GF-D8 (cell line): ENCODE data around the gene ZNF217.
"Not testable (repeated sequence)": the region's sequence is repeated elsewhere in the genome, so short reads cannot be mapped to it uniquely, and the experiment has no call there.

ENCODE experiments used
- DNase-seq: peaks from one replicate; lab custom pipeline; 2025; lab: John Stamatoyannopoulos, UW

ZNF217 gene

DNA sequence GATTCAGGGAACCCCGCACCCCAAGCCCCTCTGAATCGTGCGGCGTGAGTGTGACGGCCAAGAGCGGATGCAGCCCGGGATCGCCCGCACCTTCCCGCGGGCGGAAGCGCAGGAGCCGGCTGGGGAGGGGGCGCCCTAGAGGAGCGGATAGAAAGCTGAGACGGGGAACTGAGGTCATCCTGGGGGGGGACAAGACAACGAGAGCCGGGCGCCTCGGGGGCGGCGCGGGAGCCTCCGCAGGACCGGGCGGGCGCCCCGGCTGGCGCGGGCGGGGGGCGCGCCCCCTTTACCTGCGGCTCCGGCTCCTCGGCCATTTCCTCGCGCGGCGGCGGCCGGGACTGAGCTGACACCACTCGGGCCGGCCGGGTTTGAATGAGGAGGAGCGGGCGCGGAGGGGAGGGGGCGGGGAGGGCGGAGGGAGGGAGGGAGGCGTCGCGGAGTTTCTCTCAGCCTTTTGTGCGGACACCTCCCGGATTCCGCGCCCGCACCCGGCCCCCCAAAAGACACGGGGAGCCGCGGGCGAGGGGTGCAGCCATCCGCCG is at the start of gene ZNF217:
Gene ZNF217 (minus strand): TSS at position 374 of the 542 bp plus-strand sequence. CDS start 11,013 bp downstream, outside the sequence.
- not testable (repeated sequence) for DNase-seq

DNA sequence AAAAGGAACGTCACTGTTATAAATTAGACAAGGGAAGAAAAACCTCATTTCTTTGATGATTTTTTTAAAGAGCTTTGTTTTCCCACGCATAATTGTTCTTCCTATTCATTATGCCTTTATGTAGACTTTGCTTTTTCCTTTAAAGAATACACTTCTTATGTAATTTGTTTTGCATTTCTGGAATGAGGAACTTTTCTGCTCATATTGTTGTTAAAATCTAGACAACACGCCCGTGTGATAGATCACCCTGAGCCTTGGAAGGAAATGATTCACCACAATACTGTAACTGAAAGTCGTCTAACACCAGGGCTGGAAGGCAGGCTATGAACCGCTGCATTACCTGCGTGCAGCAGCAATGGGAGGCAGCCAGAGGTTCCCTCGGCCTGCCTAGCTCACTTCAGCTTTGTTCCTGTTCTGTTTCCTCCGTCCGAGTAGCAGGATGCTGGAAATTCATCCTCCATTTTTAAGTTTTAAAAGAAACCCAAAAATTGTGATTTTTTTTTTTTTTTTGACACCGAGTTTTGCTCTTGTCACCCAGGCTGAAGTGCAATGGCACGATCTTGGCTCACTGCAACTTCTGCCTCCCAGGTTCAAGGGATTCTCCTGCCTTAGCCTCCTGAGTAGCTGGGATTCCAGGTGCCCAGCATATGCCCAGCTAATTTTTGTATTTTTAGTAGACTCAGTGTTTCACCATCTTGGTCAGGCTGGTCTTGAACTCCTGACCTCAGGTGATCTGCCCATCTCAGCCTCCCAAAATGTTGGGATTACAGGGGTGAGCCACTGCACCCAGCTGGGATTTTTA is 49.6 kb upstream of the ZNF217 start:
- DNase-seq: peak; percentile 84

DNA sequence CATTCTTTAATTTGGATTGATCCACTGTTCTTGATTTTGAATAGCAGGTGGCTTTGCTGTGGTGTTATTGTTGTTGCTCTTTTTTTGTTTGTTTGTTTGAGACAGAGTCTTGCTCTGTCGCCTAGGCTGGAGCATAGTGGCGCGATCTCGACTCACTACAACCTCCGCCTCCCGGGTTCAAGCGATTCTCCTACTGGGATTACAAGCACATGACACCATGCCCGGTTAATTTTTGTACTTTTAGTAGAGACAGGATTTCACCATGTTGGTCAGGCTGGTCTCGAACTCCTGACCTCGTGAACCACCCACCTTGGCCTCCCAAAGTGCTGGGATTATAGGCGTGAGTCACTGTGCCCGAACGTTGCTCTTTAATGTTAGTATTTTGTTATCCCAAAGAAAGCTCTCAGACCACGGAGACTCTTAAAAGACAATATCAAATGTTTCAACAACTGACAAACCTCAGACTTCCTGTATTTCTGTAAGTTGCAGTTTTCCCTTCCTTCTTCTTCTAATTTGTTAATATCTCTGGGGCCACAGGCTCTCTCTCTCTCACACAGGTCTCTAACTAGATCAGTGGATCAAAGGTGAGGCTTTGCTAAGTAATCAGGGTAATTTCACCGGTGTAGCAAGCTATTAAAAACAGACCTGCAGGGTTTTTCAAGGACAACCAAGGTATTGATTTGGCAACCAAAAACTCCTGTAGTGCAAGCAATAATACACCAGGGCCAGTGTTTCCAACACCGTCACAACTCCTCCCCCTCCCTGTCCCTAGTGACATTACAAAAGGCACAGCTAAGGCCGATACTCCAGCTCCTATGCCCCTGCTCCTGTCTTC is 48.8 kb upstream of the ZNF217 start:
- peak; percentile 87 for DNase-seq

DNA sequence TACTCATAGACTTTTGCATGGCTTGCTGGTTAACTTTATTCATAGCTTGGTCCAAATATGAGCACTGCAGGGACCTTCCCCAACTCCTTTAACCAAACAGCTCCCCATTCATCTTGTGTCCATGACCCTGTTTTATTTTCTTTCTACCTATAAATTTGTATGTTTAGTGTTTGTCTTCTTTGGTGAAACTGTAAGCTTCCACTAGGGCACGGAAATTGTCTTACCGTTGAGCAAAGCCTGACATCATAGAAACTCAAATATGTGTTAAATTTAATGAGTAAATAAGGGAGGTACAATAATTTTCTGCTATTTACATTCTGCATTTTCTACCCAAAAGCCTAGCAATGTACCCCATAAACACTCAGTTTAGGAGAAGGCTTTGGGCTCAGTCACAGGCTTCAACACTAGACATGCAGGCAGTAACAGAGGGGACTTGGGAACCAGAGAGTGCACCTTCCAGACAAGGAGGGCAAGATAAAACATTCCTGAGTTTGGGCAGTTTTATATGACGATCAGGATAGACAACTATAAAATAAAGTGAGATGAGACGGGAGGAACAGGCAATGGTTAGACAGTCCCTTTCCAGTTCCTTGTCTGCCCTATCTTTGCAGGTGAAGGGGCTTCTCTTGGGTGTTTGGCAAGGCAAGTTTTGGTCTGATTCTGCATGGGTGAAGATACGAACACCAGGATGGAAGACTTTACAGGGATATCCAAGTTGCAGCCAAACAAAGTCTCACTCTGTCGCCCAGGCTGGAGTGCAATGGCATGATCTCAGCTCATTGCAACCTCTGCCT is 46.2 kb upstream of the ZNF217 start:
- no peak for DNase-seq

DNA sequence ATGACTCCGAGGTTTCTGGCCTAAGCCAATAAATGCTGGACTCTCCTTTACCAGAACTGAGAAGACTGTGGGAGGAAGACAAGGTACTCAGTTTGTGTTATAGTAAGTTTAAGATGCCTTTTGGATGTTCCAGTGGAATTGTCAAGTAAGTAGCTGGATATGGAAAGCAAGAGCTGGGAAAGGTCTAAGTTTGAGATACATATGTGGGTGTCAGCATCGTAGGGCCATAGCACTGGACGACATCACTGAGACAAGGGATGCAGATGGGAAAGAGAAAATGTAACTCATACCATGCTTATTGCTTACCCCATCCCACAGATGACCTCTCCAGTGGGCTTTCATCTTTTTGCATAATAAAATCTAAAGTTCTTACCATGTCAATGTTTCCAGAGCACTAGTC is 45.5 kb upstream of the ZNF217 start:
- no peak for DNase-seq

DNA sequence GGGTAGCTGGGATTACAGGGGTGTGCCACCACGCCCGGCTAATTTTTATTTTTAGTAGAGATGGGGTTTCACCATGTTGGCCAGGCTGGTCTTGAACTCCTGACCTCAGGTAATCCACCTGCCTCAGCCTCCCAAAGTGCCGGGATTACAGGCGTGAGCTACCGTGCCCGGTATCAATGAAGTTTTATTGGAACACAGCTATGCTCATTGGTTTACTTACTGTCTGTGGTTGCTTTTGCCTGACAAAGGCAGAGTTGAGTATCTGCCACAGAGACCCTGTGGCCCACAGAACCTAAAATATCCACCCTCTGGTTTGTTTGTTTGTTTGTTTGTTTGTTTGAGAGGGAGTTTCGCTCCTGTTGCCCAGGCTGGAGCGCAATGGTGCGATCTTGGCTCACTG is 43.7 kb upstream of the ZNF217 start:
- DNase-seq: not testable (repeated sequence)

DNA sequence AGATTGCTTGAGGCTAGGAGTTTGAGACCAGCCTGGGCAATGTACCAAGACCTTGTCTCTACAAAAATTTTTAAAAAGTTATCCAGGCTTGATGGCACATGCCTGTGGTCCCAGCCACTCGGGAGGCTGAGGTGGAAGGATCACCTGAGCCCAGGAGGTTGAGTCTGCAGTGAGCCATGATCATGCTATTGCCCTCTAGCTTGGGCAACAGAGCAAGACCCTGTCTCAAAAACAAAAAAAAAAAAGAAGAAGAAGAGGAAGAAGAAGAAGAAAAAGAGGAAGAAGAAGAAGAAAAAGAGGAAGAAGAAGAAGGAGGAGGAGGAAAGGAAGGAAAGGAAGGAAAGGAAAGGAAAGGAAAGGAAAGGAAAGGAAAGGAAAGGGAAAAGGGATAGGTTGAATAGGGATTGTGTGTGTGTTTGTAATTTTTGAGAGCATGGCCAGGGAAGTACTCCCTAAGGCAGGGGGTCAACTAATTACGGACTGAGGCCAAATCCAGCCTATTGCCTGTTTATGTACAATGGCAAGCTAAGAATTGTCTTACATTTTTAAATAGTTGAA is 43.0 kb upstream of the ZNF217 start:
- no peak for DNase-seq

DNA sequence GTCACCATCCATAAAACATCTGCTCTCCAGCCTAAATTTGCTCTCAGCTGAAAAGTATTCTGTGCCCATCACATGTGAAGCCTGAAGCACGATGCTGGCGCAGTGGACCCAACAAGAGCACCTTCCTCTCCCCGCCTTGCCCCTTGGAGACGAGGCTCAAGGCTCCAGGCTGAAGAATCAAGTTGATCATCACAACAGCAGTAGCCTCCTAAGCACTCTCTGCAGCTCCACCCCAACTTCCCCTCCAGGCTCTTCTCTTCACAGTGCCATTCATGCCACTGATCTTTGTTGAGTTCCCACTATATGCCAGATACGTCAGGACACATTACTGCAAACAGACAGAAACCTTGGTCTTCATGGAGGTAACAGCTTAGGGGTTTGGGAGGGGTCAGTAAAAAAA is 41.6 kb upstream of the ZNF217 start:
- DNase-seq: no peak

DNA sequence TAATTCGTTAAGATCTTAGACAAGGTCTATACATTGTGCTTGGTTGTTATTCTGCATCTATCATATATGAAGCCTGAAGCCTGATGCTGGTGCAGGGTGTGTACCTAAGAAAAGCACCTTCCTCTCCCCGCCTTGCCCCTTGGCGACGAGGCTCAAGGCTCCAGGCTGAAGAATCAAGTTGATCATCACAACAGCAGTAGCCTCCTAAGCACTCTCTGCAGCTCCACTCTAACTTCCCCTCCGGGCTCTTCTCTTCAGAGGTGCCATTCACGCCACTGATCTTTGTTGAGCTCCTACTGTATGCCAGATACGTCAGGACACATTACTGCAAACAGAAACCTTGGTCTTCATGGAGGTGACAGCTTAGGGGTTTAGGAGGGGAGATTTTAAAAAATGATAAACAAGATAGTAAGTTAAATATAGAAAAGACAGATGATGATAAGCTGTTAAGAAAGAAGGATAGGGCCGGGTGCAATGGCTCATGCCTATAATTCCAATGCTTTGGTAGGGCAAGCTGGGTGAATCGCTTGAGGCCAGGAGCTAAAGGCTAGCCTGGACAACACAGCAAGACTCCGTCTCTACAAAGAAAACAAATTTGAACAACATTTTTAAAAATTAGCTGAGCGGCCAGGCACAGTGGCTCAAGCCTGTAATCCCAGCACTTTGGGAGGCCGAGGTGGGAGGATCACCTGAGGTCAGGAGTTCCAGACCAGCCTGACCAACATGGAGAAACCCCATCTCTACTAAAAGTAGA is 38.4 kb upstream of the ZNF217 start:
- DNase-seq: no peak

DNA sequence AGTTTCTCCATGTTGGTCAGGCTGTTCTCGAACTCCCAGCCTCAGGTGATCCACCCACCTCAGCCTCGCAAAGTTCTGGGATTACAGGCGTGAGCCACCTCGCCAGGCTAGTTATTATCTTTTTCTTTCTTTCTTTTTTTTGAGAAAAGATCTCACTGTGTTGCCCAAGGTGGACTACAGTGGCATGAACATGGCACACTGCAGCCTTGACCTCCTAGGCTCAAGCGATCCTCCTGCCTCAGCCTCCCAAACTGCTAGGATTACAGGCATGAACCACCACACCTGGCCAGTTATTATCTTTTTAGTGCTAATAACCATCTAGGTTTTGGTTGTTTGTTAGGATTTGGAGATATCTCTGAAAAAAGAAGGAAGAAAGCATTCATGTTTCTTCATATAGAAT is 35.8 kb upstream of the ZNF217 start:
- DNase-seq: no peak

DNA sequence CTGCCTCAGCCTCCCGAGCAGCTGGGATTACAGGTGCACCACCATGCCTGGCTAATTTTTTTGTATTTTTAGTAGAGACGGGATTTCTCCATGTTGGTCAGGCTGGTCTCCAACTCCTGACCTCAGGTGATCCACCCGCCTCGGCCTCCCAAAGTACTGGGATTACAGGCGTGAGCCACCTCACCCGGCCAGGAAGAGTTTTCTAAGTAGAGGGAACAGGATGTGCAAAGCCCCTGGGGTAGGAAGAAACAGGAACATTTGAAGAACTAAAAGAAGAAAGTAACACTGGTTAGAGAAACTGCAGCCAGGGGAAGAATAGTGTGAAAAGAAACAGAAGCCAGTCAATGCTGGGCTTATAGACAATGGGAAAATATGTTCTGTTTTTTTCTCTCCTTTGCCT is 35.1 kb upstream of the ZNF217 start:
- not testable (repeated sequence) for DNase-seq

DNA sequence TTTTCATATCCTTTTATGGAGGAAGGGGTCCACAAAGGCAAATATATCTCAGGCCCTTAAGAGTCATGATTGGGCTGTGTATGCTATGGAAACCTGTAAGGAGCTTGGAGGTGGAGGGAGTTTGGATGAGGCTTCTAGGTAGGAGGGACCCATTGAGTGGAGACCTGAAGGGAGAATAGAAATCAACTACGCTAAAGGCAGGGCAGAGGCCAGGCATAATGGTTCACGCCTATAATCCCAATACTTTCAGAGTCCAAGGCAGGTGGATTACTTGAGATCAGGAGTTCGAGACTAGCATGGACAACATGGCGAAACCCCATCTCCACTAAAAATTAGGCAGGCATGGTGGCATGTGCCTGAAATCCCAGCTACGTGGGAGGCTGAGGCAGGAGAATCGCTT is 34.4 kb upstream of the ZNF217 start:
- DNase-seq: no peak

DNA sequence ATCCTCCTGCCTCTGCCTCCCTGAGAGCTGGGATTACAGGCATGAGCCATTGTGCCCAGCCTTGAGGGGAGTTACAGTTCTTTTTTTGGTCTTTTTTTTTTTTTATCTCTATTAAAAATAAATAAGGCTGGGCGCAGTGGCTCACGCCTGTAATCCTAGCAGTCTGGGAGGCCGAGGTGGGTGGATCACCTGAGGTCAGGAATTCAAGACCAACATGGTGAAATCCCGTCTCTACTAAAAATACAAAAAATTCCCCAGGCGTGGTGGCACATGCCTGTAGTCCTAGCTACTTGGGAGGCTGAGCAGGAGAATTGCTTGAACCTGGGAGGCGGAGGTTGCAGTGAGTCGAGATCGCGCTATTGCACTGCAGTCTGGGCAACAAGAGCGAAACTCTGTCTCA is 33.4 kb upstream of the ZNF217 start:
- not testable (repeated sequence) for DNase-seq

DNA sequence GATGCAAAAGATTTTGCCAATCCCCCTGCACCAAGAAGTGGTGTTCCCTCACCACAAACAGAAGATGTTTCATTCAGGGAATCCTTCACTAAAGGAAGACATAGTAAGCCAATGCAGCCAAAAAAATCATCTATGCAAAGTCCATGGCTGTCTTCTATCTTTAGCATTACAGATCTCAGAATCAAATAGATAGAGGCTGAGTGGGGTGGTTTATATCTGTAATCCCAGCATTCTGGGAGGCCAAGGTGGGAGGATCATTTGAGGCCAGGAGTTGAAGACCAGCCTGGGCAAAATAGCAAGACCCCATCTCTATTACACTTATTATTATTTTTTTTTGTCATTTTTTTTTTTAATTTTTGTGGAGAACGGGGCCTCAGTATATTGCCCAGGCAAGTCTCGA is 32.9 kb upstream of the ZNF217 start:
- DNase-seq: no peak

DNA sequence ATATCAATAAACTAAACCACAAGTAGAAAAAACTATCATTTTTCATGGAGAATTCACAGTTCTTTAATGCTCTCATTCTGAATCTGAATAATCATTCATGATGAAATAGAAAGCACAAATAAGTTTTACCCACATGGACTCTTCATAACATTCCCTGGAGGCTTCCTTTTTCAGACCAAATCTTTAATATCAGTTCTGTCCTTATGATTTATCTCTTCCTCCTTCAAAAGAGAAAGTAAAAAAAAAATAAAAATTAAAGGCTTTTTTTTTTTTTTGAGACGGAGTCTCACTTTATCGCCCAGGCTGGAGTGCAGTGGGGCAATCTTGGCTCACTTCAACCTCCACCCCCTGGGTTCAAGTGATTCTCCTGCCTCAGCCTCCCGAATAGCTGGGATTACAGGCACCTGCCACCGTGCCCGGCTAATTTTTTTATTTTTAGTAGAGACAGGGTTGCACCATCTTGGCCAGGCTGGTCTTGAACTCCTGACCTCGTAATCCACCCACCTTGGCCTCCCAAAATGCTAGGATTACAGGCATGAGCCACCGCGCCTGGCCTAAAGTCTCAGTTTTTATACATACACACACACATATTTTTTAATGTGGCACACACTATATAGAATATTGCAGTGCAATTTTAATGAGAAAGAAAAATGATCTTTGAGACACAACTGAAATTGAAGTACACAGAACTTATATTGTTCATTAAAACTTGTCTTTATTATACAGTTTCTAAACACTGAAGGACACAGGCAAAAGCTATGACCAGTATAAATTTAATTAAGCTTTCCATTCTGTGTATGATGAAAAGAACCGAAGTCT is 31.9 kb upstream of the ZNF217 start:
- DNase-seq: no peak

DNA sequence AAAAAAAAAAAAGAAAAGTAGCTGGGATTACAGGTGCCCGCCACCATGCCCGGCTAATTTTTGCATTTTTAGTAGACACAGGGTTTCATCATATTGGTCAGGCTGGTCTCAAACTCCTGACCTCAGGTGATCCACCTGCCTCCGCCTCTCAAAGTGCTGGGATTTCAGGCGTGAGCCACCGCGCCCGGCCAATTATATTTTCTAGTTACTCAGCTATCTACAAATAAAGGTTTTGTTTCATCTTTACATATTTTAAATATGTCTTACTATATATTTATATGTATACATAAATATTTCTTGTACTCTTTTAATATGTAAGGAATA is 31.2 kb upstream of the ZNF217 start:
- DNase-seq: not testable (repeated sequence)

DNA sequence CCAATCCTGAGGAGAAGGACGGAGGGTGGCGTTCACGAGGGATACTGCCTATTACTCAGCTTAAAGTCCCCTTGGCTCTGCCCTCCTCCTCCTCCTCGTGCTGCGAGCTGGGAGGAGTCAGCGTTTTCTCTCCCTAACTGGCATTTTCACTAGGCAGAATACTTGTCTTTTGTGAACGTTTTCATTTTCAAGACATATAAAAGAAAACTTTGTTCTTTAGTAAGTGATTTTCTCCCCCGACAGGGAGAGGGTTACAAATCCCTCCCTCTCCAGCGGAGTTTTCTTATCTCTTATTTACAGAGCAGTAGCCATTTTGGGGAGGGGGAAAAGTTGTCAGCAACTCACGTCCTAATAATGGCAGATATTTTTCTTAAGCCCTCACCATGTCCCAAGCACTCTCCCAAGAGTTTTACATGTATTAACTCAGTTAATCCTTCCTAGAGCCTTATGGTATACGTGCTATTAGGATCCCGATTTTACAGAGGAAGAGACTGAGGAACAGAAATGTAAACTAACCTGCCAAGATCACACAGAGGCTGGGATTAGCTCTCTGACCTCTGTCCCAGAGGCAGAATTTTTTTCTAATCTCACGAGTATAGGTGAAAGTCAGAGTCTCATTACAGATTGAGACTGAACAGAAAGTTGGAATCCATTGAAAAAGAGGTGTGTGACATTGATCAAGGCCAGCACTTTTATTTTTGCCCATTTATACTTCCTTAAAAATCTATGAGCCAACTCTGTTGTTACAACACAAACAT is 30.0 kb upstream of the ZNF217 start:
- peak; percentile 66 for DNase-seq

DNA sequence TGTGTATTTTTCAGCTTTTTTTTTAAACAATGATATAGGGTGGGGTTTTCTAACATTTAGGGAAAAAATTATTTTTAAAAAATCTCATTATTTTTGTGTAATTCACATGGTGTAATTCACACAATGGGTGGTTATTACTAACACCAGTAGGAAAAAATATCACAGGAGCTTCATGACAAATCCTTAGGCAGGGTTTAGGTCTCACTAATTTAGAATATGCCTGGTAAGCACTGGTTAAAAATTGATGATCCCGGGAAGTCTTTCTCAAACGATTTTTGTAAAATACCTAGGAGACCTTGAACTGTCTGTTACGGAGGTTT is 29.5 kb upstream of the ZNF217 start:
- DNase-seq: no peak

DNA sequence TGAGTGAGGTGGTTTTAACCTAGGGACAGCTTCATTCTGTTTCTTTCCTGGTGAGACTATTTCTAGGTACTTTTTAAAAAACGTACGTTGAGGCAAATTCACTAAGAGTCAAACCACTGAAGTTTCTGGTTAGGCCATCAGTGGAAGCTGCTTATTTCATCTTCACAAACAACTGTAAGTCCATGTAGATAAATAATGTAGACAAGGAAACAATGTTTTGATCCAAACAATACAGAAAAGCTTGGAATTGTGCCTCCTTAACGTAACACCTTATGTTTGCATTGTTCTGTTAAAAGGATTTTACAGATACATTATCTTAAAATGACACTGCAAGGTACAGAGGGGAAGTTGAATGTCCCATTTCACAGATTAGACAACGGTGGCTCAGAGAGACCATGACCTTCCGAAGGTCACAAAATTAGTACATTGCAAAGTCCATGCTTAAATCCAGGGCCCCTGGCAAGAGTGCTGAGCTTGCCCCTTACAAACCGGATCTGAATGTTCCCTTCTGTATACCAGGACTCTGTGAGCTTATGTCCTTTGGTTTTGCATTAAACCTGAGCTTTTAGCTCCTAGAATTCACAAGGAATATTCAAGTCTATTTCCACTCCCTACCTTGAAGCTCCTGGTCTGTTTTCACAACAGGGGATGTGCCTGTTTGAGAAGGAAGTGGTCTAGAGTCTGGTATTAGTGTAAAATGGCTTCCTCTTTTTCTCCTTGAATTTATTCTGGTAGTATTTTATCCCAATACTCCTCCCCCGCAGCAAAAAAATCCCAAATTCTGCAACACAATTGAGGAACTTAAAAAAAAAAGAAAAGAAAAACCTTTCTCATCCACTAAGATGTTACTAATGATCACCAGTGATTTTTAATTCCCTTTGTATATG is 28.9 kb upstream of the ZNF217 start:
- DNase-seq: peak; percentile 75
